ENCODE data around the gene CAND2. TPM values are rescaled to one million over a fixed set of nuclear protein-coding genes. Genes with fewer than 3 reads are reported as not detected.

CAND2 gene
- total and polyA plus RNA-seq, 4 donors = 0.38 to 1.6 (median 0.92) TPM

GRCh38 chr3:12822725-12823373, 26.4 kb downstream of the CAND2 start:
- DNase-seq (ENCODE audit: low spot score) = no peak
- Histone ChIP-seq H3K9me3 (ENCODE audit: control insufficient read depth in 4 of 4, low read length in 3 of 4) (no peaks in the 10 kb centered on the region), H3K36me3 (ENCODE audit: control insufficient read depth in 4 of 4, insufficient read depth in 3 of 4, low read depth in 1 of 4, low read length in 3 of 4) (peaks cover 0 to under 1% (median 0%) of the 10 kb centered on the region in 4 donors), H3K27me3 (ENCODE audit: control insufficient read depth in 4 of 4, insufficient read depth in 4 of 4, low read length in 3 of 4) (no peaks in the 10 kb centered on the region), H3K4me1 (ENCODE audit: control insufficient read depth in 4 of 4, insufficient read depth in 4 of 4, low read length in 3 of 4) (no peaks in the 10 kb centered on the region), H3K9ac (ENCODE audit: low read depth in 1 of 2, low read length in 2 of 2) (no peak overlapping the region), H3K4me3 (ENCODE audit: low read depth in 1 of 3, low read length in 3 of 3) (no peak overlapping the region), H3K27ac (ENCODE audit: low read depth in 1 of 2, low read length in 2 of 2) (no peak overlapping the region)
- 61% methylated on average over 8 of the region's 8 CpGs for WGBS
- TF ChIP-seq RXRA (IDR thresholded peaks at IDR 0.05) = no peak
- no peak for TF ChIP-seq REST (IDR thresholded peaks at IDR 0.05)
- TF ChIP-seq EGR1 (IDR thresholded peaks at IDR 0.05; ENCODE audit: low read depth in 2 of 2) = no peak
- TF ChIP-seq HNF4A (conservative IDR thresholded peaks at IDR 0.05) = no peak
- TF ChIP-seq FOXA1 (IDR thresholded peaks at IDR 0.05) = no peak
- TF ChIP-seq CTCF (IDR thresholded peaks at IDR 0.05; ENCODE audit: low read depth, low read length, missing input control) = peak; percentile 21
- TF ChIP-seq RAD21 (IDR thresholded peaks at IDR 0.05) = peak in 1 of 2 donors; percentile 58
- no peak for TF ChIP-seq YY1 (IDR thresholded peaks at IDR 0.05)
- no peak for TF ChIP-seq ATF3 (IDR thresholded peaks at IDR 0.05)
- TF ChIP-seq FOXA2 (IDR thresholded peaks at IDR 0.05) = no peak

- Histone ChIP-seq H3K27me3 (ENCODE audit: control insufficient read depth in 4 of 4, insufficient read depth in 4 of 4, low read length in 3 of 4) (no peaks in the 10 kb centered on the region), H3K27ac (ENCODE audit: low read depth in 1 of 2, low read length in 2 of 2) (no peak overlapping the region), H3K9ac (ENCODE audit: low read depth in 1 of 2, low read length in 2 of 2) (no peak overlapping the region), H3K9me3 (ENCODE audit: control insufficient read depth in 4 of 4, low read length in 3 of 4) (no peaks in the 10 kb centered on the region), H3K4me3 (ENCODE audit: low read depth in 1 of 3, low read length in 3 of 3) (no peak overlapping the region), H3K36me3 (ENCODE audit: control insufficient read depth in 4 of 4, insufficient read depth in 3 of 4, low read depth in 1 of 4, low read length in 3 of 4) (no peaks in the 10 kb centered on the region), H3K4me1 (ENCODE audit: control insufficient read depth in 4 of 4, insufficient read depth in 4 of 4, low read length in 3 of 4) (no peaks in the 10 kb centered on the region)
- TF ChIP-seq REST (IDR thresholded peaks at IDR 0.05) = no peak
- no peak for TF ChIP-seq GABPA (IDR thresholded peaks at IDR 0.05 in 1 of 2, conservative IDR thresholded peaks at IDR 0.05 in 1 of 2)
- TF ChIP-seq NR2F2 (IDR thresholded peaks at IDR 0.05) = no peak
- DNase-seq (ENCODE audit: low spot score) = no peak
- 93% methylated on average over 7 of the region's 7 CpGs for WGBS
Measured at GRCh38 chr3:12824299-12824698, 27.8 kb downstream of the CAND2 start.

Measured in liver (tissue), 9 donors.